ENCODE measurements around the gene MYO1E.

DNA sequence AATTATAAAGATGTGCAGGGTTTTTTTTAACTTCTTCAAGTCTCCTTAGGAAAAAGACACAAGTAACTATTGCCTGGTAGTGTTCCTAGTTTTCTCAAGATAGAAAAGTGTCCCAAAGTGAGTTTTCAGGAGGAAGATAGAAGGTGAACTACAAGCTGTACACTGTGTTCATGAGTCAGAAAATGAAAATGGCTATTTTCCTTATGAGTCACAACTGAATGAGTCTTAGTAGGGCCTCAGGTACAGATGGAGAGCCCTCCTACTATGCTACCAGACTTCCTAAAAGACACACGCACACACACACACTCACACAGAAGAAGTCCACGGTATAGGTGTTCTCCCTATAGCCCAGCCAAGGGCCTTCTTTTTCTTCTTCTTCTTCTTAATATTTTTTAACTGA lies 3.1 kb downstream of the MYO1E start:
- TF ChIP-seq, protein P1, sequence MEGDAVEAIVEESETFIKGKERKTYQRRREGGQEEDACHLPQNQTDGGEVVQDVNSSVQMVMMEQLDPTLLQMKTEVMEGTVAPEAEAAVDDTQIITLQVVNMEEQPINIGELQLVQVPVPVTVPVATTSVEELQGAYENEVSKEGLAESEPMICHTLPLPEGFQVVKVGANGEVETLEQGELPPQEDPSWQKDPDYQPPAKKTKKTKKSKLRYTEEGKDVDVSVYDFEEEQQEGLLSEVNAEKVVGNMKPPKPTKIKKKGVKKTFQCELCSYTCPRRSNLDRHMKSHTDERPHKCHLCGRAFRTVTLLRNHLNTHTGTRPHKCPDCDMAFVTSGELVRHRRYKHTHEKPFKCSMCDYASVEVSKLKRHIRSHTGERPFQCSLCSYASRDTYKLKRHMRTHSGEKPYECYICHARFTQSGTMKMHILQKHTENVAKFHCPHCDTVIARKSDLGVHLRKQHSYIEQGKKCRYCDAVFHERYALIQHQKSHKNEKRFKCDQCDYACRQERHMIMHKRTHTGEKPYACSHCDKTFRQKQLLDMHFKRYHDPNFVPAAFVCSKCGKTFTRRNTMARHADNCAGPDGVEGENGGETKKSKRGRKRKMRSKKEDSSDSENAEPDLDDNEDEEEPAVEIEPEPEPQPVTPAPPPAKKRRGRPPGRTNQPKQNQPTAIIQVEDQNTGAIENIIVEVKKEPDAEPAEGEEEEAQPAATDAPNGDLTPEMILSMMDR (IDR thresholded peaks at IDR 0.05): no peak
- TF ChIP-seq POLR2A (IDR thresholded peaks at IDR 0.05): no peak

Measured in uterus (tissue), 2 donors.